ENCODE measurements around the gene ERBB4.

ERBB4 gene

GRCh38 chr2:212538305-212539071 lies at the start of gene ERBB4:
ERBB4 (minus strand) TSS chr2:212538802; CDS start chr2:212538530, 272 bp downstream.
- DNase-seq, result no peak

- no peak for DNase-seq
Measured at GRCh38 chr2:212580117-212580516, 41.5 kb upstream of the ERBB4 start.

GRCh38 chr2:212556296-212556695 lies 17.7 kb upstream of the ERBB4 start:
- DNase-seq, result no peak

GRCh38 chr2:212554233-212554632 lies 15.6 kb upstream of the ERBB4 start:
- DNase-seq, result no peak

GRCh38 chr2:212549941-212550340 lies 11.3 kb upstream of the ERBB4 start:
- no peak for DNase-seq

GRCh38 chr2:212549463-212549862 lies 10.9 kb upstream of the ERBB4 start:
- DNase-seq, result no peak

GRCh38 chr2:212548455-212548819 lies 9.8 kb upstream of the ERBB4 start:
- peak; percentile 26 for DNase-seq

GRCh38 chr2:212547716-212548454 lies 9.3 kb upstream of the ERBB4 start:
- DNase-seq, result no peak

GRCh38 chr2:212546669-212547068 lies 8.1 kb upstream of the ERBB4 start:
- DNase-seq, result no peak

GRCh38 chr2:212540341-212540740 lies 1.7 kb upstream of the ERBB4 start:
- no peak for DNase-seq

GRCh38 chr2:212539072-212539880 lies 674 bp upstream of the ERBB4 start:
- no peak for DNase-seq

GRCh38 chr2:212537726-212538304 lies 787 bp downstream of the ERBB4 start:
- no peak for DNase-seq

- no peak for DNase-seq
Measured at GRCh38 chr2:212536817-212537725, 1.5 kb downstream of the ERBB4 start.

GRCh38 chr2:212535996-212536816 lies 2.4 kb downstream of the ERBB4 start:
- no peak for DNase-seq

GRCh38 chr2:212534336-212534735 lies 4.3 kb downstream of the ERBB4 start:
- DNase-seq, result no peak

- DNase-seq, result no peak
Measured at GRCh38 chr2:212532585-212532984, 6.0 kb downstream of the ERBB4 start.

- no peak for DNase-seq
Measured at GRCh38 chr2:212532087-212532486, 6.5 kb downstream of the ERBB4 start.

GRCh38 chr2:212531499-212531898 lies 7.1 kb downstream of the ERBB4 start:
- DNase-seq, result no peak

GRCh38 chr2:212530991-212531390 lies 7.6 kb downstream of the ERBB4 start:
- no peak for DNase-seq

- no peak for DNase-seq
Measured at GRCh38 chr2:212530373-212530772, 8.2 kb downstream of the ERBB4 start.
